ENCODE measurements around the gene ATXN7L1.
A peak's percentile ranks its signal among the peaks of the same experiment; 100 is the strongest.

- TF ChIP-seq, protein P1, sequence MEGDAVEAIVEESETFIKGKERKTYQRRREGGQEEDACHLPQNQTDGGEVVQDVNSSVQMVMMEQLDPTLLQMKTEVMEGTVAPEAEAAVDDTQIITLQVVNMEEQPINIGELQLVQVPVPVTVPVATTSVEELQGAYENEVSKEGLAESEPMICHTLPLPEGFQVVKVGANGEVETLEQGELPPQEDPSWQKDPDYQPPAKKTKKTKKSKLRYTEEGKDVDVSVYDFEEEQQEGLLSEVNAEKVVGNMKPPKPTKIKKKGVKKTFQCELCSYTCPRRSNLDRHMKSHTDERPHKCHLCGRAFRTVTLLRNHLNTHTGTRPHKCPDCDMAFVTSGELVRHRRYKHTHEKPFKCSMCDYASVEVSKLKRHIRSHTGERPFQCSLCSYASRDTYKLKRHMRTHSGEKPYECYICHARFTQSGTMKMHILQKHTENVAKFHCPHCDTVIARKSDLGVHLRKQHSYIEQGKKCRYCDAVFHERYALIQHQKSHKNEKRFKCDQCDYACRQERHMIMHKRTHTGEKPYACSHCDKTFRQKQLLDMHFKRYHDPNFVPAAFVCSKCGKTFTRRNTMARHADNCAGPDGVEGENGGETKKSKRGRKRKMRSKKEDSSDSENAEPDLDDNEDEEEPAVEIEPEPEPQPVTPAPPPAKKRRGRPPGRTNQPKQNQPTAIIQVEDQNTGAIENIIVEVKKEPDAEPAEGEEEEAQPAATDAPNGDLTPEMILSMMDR (IDR thresholded peaks at IDR 0.05; ENCODE audit: control extremely low read depth in 1 of 3, insufficient read depth in 1 of 3, low read depth in 1 of 3, low read length in 3 of 3): no peak
- TF ChIP-seq JUN (IDR thresholded peaks at IDR 0.05; ENCODE audit: low read depth, low read length): no peak
- TF ChIP-seq TEAD4 (IDR thresholded peaks at IDR 0.05; ENCODE audit: low read depth, low read length): peak; percentile 71
- peak; percentile 90; the same call in 1 of the 2 replicates for TF ChIP-seq TCF12 (IDR thresholded peaks at IDR 0.05; ENCODE audit: low read depth, low read length)
- no peak for TF ChIP-seq RFX5 (IDR thresholded peaks at IDR 0.05; ENCODE audit: borderline replicate concordance, low read depth, low read length)
- peak; percentile 18; the same call in 1 of the 2 replicates for TF ChIP-seq TBP (IDR thresholded peaks at IDR 0.05; ENCODE audit: low read depth, low read length)
- TF ChIP-seq RBBP5 (IDR thresholded peaks at IDR 0.05; ENCODE audit: borderline replicate concordance, low read depth, low read length): no peak
- TF ChIP-seq POLR2A (IDR thresholded peaks at IDR 0.05; ENCODE audit: control extremely low read depth in 1 of 2, low read depth in 2 of 2, low read length in 2 of 2): peak; percentile 17 to 43
- TF ChIP-seq CREB1 (IDR thresholded peaks at IDR 0.05): no peak
Measured at GRCh38 chr7:105638902-105639495, 237.4 kb downstream of the ATXN7L1 start.

Measured in H1 (cell line).